Neural cell (in vitro differentiated cells): Measurements from ENCODE around the gene JMJD7. TPM values are rescaled to one million over a fixed set of nuclear protein-coding genes. Genes with fewer than 3 reads are reported as not detected.

Source experiments
- H2AFZ ChIP-seq: fragments of 200-600, 300-800 bp; sonication (generic), shearing (Covaris generic); 2 replicates; pipeline ENCODE4 v1.6.0; 2014; ENCODE audit warnings: low read depth, mild to moderate bottlenecking, antibody characterized with exemption, low read length, moderate library complexity
- H3F3A ChIP-seq: fragments of 200-600 bp; shearing (Covaris generic); 2 replicates; pipeline ENCODE4 v1.6.1; 2016; ENCODE audit warnings: mild to moderate bottlenecking, moderate library complexity, mixed read lengths, antibody characterized with exemption, low read length; ENCODE audit not compliant: insufficient read depth, poor library complexity, severe bottlenecking
- H3K27ac ChIP-seq: fragments of 200-600, 300-800 bp; sonication (generic), shearing (Covaris generic); 2 replicates; pipeline ENCODE4 v1.5.1; 2014; ENCODE audit warnings: mild to moderate bottlenecking, low read length, moderate library complexity
- H3K27me3 ChIP-seq: fragments of 300-800, 200-600 bp; sonication (generic), shearing (Covaris generic); 2 replicates; pipeline ENCODE4 v1.6.0; 2014; ENCODE audit warnings: mild to moderate bottlenecking, low read depth, low read length, moderate library complexity; ENCODE audit not compliant: insufficient read depth
- H3K36me3 ChIP-seq: fragments of 300-800, 200-600 bp; sonication (generic), shearing (Covaris generic); 2 replicates; pipeline ENCODE4 v1.5.1; 2014; ENCODE audit warnings: mild to moderate bottlenecking, antibody characterized with exemption, low read length, moderate library complexity; ENCODE audit not compliant: insufficient read depth
- H3K4me2 ChIP-seq: fragments of 300-800, 200-600 bp; sonication (generic), shearing (Covaris generic); 2 replicates; pipeline ENCODE4 v1.6.0; 2014; ENCODE audit warnings: mild to moderate bottlenecking, low read length
- H3K4me3 ChIP-seq: fragments of 300-800, 200-600 bp; sonication (generic), shearing (Covaris generic); 2 replicates; pipeline ENCODE4 v1.5.1; 2014; ENCODE audit warnings: mild to moderate bottlenecking, low read length, moderate library complexity
- H3K79me2 ChIP-seq: fragments of 200-600 bp; shearing (Covaris generic); replicated peaks from 2 replicates; pipeline ENCODE4 v1.6.0; 2014; ENCODE audit warnings: mild to moderate bottlenecking, low read length, moderate library complexity; ENCODE audit not compliant: insufficient read depth
- H3K9ac ChIP-seq: fragments of 300-800, 200-600 bp; sonication (generic), shearing (Covaris generic); 2 replicates; pipeline ENCODE4 v1.6.1; 2016; ENCODE audit warnings: mild to moderate bottlenecking, low read length, mixed read lengths
- H3K9me2 ChIP-seq: fragments of 200-600 bp; shearing (Covaris generic); 2 replicates; pipeline ENCODE4 v1.6.1; 2016; ENCODE audit warnings: mild to moderate bottlenecking, low read length, mixed read lengths; ENCODE audit not compliant: insufficient read depth
- H3K9me3 ChIP-seq: fragments of 200-600, 300-800 bp; sonication (generic), shearing (Covaris generic); 2 replicates; pipeline ENCODE4 v1.6.1; 2016; ENCODE audit warnings: mild to moderate bottlenecking, mixed run types, low read length, moderate library complexity, mixed read lengths
- H4K20me1 ChIP-seq: fragments of 200-600 bp; shearing (Covaris generic); 2 replicates; pipeline ENCODE4 v1.6.1; 2016; ENCODE audit warnings: mild to moderate bottlenecking, mixed run types; ENCODE audit not compliant: insufficient read depth
- EP300 ChIP-seq: fragments of 450-650 bp; conservative IDR thresholded peaks from 2 replicates; pipeline ENCODE4 v1.6.1; 2014; ENCODE audit warnings: antibody characterized with exemption, mild to moderate bottlenecking, moderate library complexity; ENCODE audit not compliant: poor library complexity, severe bottlenecking
- EZH2 ChIP-seq: fragments of 200-600, 300-800 bp; shearing (Covaris generic), sonication (generic); IDR thresholded peaks from 2 replicates; pipeline ENCODE4 v1.6.1; 2014; ENCODE audit warnings: antibody characterized with exemption, low read length, borderline replicate concordance, mild to moderate bottlenecking; ENCODE audit not compliant: insufficient read depth, poor library complexity, severe bottlenecking
- MXI1 ChIP-seq: fragments of 450-650 bp; conservative IDR thresholded peaks from 2 replicates; pipeline ENCODE4 v1.6.1; 2014; ENCODE audit warnings: antibody characterized with exemption, mild to moderate bottlenecking; ENCODE audit not compliant: poor library complexity, severe bottlenecking
- POLR2AphosphoS5 ChIP-seq: IDR thresholded peaks from 2 replicates; pipeline ENCODE4 v1.6.1; 2012
- RAD21 ChIP-seq: fragments of 450-650 bp; conservative IDR thresholded peaks from 2 replicates; pipeline ENCODE4 v1.6.1; 2014; ENCODE audit warnings: antibody characterized with exemption, mild to moderate bottlenecking, moderate library complexity
- SMC3 ChIP-seq: fragments of 450-650 bp; conservative IDR thresholded peaks from 2 replicates; pipeline ENCODE4 v1.6.1; 2014; ENCODE audit warnings: antibody characterized with exemption, mild to moderate bottlenecking, moderate library complexity; ENCODE audit not compliant: poor library complexity
- TAF1 ChIP-seq: IDR thresholded peaks from 2 replicates; pipeline ENCODE4 v1.6.1; 2012; ENCODE audit warnings: low read depth
- polyA plus RNA-seq: library from polyadenylated mRNA; depleted of rRNA; stranded (reverse); fragments of >200 nt; gene quantifications from 2 replicates; pipeline ENCODE4 v1.2.3, GENCODE V29; 2014
- TF ChIP-seq, protein P1 (sequence below): IDR thresholded peaks from 2 replicates; pipeline ENCODE4 v1.6.1; 2012; ENCODE audit warnings: borderline replicate concordance
- TF ChIP-seq, protein P2 (sequence below): fragments of 450-650 bp; IDR thresholded peaks from 2 replicates; pipeline ENCODE4 v1.5.1; 2014; ENCODE audit warnings: antibody characterized with exemption, mild to moderate bottlenecking, moderate library complexity; ENCODE audit not compliant: poor library complexity, severe bottlenecking

JMJD7 gene
- polyA plus RNA-seq, 1 donor from 2014 or later: 14.0 TPM

DNA sequence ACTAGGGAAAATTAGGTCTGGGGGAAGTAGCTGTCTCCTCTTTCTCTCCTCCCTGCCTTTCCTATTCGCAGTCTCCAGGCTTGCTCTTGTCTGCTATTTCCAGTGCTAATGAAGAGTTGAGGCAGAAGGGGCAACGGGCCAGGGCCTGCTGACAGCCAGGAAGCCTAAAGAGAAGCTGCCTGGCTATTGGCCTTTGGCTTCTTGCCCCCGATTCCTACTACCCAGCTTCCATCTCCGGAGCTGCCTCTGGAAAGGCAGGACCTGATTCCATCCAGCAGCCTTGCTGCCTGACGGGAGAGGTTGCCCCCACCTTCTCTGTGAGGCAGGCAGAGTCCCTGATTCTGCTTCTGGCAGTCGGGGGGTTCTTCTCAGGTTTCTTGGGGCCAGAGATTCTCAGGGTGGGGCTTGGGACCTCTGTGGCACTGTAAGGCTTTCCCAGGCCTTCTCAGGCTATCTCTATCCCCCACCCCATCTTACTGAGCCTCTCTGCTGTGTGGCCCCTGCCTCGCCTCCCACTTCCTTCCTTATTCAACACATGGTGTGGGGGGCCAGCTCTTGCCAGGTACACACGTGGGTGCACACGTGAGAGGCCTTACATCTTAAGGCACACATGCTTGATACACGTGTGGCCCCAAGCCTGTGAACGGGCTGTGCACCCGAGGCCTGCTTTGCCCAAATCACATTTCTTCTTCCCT lies 18.2 kb upstream of the JMJD7 start:
- Histone ChIP-seq H2AFZ (no peak overlapping the region), H3K36me3 (no peaks in the 10 kb centered on the region), H3K9me3 (no peaks in the 10 kb centered on the region), H3K27ac (no peak overlapping the region), H3K4me3 (no peak overlapping the region), H3K9me2 (no peaks in the 10 kb centered on the region), H3K79me2 (no peaks in the 10 kb centered on the region), H3K9ac (no peak overlapping the region), H3K4me2 (no peak overlapping the region), H4K20me1 (no peaks in the 10 kb centered on the region), H3K27me3 (no peaks in the 10 kb centered on the region), H3F3A (no peaks in the 10 kb centered on the region)
- TF ChIP-seq MXI1 (no peak), EZH2 (no peak), SMC3 (no peak), POLR2AphosphoS5 (no peak), TAF1 (no peak), EP300 (no peak), RAD21 (no peak)
- TF ChIP-seq, protein P1, sequence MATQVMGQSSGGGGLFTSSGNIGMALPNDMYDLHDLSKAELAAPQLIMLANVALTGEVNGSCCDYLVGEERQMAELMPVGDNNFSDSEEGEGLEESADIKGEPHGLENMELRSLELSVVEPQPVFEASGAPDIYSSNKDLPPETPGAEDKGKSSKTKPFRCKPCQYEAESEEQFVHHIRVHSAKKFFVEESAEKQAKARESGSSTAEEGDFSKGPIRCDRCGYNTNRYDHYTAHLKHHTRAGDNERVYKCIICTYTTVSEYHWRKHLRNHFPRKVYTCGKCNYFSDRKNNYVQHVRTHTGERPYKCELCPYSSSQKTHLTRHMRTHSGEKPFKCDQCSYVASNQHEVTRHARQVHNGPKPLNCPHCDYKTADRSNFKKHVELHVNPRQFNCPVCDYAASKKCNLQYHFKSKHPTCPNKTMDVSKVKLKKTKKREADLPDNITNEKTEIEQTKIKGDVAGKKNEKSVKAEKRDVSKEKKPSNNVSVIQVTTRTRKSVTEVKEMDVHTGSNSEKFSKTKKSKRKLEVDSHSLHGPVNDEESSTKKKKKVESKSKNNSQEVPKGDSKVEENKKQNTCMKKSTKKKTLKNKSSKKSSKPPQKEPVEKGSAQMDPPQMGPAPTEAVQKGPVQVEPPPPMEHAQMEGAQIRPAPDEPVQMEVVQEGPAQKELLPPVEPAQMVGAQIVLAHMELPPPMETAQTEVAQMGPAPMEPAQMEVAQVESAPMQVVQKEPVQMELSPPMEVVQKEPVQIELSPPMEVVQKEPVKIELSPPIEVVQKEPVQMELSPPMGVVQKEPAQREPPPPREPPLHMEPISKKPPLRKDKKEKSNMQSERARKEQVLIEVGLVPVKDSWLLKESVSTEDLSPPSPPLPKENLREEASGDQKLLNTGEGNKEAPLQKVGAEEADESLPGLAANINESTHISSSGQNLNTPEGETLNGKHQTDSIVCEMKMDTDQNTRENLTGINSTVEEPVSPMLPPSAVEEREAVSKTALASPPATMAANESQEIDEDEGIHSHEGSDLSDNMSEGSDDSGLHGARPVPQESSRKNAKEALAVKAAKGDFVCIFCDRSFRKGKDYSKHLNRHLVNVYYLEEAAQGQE: no peak
- TF ChIP-seq, protein P2, sequence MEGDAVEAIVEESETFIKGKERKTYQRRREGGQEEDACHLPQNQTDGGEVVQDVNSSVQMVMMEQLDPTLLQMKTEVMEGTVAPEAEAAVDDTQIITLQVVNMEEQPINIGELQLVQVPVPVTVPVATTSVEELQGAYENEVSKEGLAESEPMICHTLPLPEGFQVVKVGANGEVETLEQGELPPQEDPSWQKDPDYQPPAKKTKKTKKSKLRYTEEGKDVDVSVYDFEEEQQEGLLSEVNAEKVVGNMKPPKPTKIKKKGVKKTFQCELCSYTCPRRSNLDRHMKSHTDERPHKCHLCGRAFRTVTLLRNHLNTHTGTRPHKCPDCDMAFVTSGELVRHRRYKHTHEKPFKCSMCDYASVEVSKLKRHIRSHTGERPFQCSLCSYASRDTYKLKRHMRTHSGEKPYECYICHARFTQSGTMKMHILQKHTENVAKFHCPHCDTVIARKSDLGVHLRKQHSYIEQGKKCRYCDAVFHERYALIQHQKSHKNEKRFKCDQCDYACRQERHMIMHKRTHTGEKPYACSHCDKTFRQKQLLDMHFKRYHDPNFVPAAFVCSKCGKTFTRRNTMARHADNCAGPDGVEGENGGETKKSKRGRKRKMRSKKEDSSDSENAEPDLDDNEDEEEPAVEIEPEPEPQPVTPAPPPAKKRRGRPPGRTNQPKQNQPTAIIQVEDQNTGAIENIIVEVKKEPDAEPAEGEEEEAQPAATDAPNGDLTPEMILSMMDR: no peak

DNA sequence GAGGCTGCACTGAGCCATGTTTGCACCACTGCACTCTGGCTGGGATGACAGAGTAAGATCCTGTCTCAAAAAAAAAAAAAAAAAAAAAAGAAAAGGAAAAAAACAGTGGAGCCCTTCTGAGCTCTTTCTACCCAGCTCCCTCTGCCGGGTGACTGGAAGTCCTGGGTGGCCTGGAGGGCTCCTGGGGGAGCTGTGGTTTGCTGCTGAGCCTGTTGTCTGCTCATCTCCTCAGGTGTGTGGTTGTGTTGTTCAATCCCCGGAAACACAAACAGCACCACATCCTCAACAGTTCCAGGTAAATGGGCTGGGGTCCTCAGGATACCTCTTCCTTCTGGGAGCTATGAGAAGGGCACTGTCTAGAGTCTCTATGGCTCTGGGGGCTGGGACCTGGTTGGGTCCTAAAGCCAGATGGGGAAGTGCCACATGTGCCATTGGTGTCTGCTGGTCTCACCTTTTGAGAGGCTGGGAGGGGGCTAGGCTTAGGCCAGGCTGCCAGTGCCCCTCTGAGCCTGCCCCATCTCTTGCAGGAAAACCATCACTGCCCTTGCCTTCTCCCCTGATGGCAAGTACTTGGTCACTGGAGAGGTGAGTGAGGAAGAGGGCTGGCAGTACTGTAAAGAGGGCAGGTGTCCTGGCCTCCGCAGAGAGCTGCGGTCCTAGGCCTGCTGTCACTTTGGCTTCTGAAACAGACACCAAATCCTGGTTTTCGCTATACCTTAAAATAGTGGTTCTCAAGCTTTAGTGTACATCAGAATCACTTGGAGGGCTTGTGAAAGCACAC lies 17.1 kb upstream of the JMJD7 start:
- Histone ChIP-seq H3K4me3 (no peak overlapping the region), H2AFZ (no peak overlapping the region), H3K27ac (no peak overlapping the region), H3K79me2 (no peaks in the 10 kb centered on the region), H3K9me3 (no peaks in the 10 kb centered on the region), H4K20me1 (no peaks in the 10 kb centered on the region), H3K36me3 (no peaks in the 10 kb centered on the region), H3K27me3 (no peaks in the 10 kb centered on the region), H3K4me2 (no peak overlapping the region), H3K9me2 (no peaks in the 10 kb centered on the region), H3F3A (no peaks in the 10 kb centered on the region), H3K9ac (no peak overlapping the region)
- TF ChIP-seq SMC3 (no peak), EZH2 (no peak), TAF1 (no peak), MXI1 (no peak), RAD21 (no peak), EP300 (no peak), POLR2AphosphoS5 (no peak)
- TF ChIP-seq, protein P2: no peak
- TF ChIP-seq, protein P1: no peak
